GM12878 (cell line): ENCODE data around the gene NKD2. TPM values are rescaled to one million over a fixed set of nuclear protein-coding genes. Genes with fewer than 3 reads are reported as not detected.

Source experiments
- ATAC-seq: fragments of 200-7000 bp; cut with Tn5 transposase; 3 replicates; pipeline ENCODE4 v1.9.1; 2020; ENCODE audit warnings: mild to moderate bottlenecking, moderate library complexity
- BruUV-seq: library from RNA; stranded (reverse); fragments of 400-500 nt; replicated peaks from 2 replicates; lab custom pipeline; 2021; lab: Mats Ljungman, UMichigan
- CTCF ChIA-PET: fragments of 300-600 bp; sonication (Branson Sonifier 250); formaldehyde crosslinking; extraction: SDS; loops from one replicate; lab custom pipeline; 2021; ENCODE audit warnings: inconsistent platforms; lab: Yijun Ruan, JAX
- POLR2A ChIA-PET: fragments of 350-600 bp; formaldehyde crosslinking; extraction: SDS; loops from one replicate; lab custom pipeline; 2021; ENCODE audit warnings: inconsistent platforms; lab: Charles Lee
- RAD21 ChIA-PET: fragments of 300-600 bp; sonication (Branson Sonifier 250); formaldehyde crosslinking; loops from one replicate; lab custom pipeline; 2023; ENCODE audit warnings: antibody characterized with exemption; ENCODE audit not compliant: unreplicated experiment; lab: Charles Lee
- SMC1A ChIA-PET: fragments of 300-600 bp; sonication (Branson Sonifier 250); formaldehyde crosslinking; loops from one replicate; lab custom pipeline; 2023; ENCODE audit not compliant: unreplicated experiment, uncharacterized antibody; lab: Charles Lee
- DNase-seq: peaks from one replicate; pipeline ENCODE4 v3.0.0-alpha.2; 2011; ENCODE audit warnings: low read depth, low spot score
- FAIRE-seq: peaks from 3 replicates; lab custom pipeline; 2011; peaks lifted over from hg19 to GRCh38; lab: Jason Lieb, UNC
- H2AFZ ChIP-seq: 2 replicates; pipeline ENCODE4 v1.6.0; 2011; ENCODE audit warnings: low read depth, low read length, control low read depth; ENCODE audit not compliant: control insufficient read depth
- H3K27ac ChIP-seq: 2 replicates; pipeline ENCODE4 v1.5.1; 2011; ENCODE audit warnings: control low read depth; ENCODE audit not compliant: control insufficient read depth, insufficient read depth
- H3K27me3 ChIP-seq, 2 experiments: replicated peaks in 1 of 2; 2 replicates each; pipeline versions ENCODE4 v1.6.0 to v1.6.1; 2011; ENCODE audit warnings: low read length in 1 of 2; ENCODE audit not compliant: control insufficient read depth in 2 of 2, insufficient read depth in 2 of 2
- H3K36me3 ChIP-seq, 2 experiments: 2 replicates each; pipeline ENCODE4 v1.5.1; 2011; ENCODE audit warnings: low read length in 1 of 2; ENCODE audit not compliant: control insufficient read depth in 2 of 2, insufficient read depth in 2 of 2
- H3K4me1 ChIP-seq: 2 replicates; pipeline ENCODE4 v1.6.1; 2011; ENCODE audit warnings: mild to moderate bottlenecking, low read length, moderate library complexity, mixed read lengths; ENCODE audit not compliant: control insufficient read depth, insufficient read depth
- H3K4me2 ChIP-seq: 2 replicates; pipeline ENCODE4 v1.6.0; 2011; ENCODE audit warnings: control low read depth; ENCODE audit not compliant: control insufficient read depth, insufficient read depth
- H3K4me3 ChIP-seq: fragments of 200-600 bp; sonication (generic); 2 replicates; pipeline ENCODE4 v1.5.1; 2016
- H3K79me2 ChIP-seq: 2 replicates; pipeline ENCODE4 v1.6.0; 2011; ENCODE audit warnings: low read length; ENCODE audit not compliant: control insufficient read depth, insufficient read depth
- H3K9ac ChIP-seq: 2 replicates; pipeline ENCODE4 v1.8.0; 2011; ENCODE audit warnings: low read length, control low read depth, mixed read lengths; ENCODE audit not compliant: control insufficient read depth, insufficient read depth
- H3K9me3 ChIP-seq: replicated peaks from 3 replicates; pipeline ENCODE4 v1.5.1; 2011; ENCODE audit warnings: mild to moderate bottlenecking, low read length; ENCODE audit not compliant: control insufficient read depth, insufficient read depth
- H4K20me1 ChIP-seq: 2 replicates; pipeline ENCODE4 v1.6.0; 2011; ENCODE audit not compliant: control insufficient read depth, insufficient read depth
- CBFB ChIP-seq: IDR thresholded peaks from 2 replicates; pipeline ENCODE4 v1.6.1; 2016; ENCODE audit warnings: antibody characterized with exemption, low read depth
- CBX3 ChIP-seq: fragments of 200-600 bp; sonication (generic); IDR thresholded peaks from 2 replicates; pipeline ENCODE4 v1.6.1; 2016; ENCODE audit warnings: low read depth, borderline replicate concordance
- DPF2 ChIP-seq: fragments of 450-650 bp; IDR thresholded peaks from 2 replicates; pipeline ENCODE4 v1.6.1; 2017; ENCODE audit warnings: mild to moderate bottlenecking
- ESRRA ChIP-seq: IDR thresholded peaks from 2 replicates; pipeline ENCODE4 v1.6.1; 2012; ENCODE audit warnings: mild to moderate bottlenecking, low read length, improper control_type of control experiment
- FOXM1 ChIP-seq: IDR thresholded peaks from 2 replicates; pipeline ENCODE4 v1.6.1; 2012; ENCODE audit warnings: low read depth, mild to moderate bottlenecking, inconsistent platforms, low read length, moderate library complexity
- MAX ChIP-seq: IDR thresholded peaks from 2 replicates; pipeline ENCODE4 v1.6.1; 2012; ENCODE audit warnings: low read depth, low read length, improper control_type of control experiment
- NR2C2 ChIP-seq: IDR thresholded peaks from 2 replicates; pipeline ENCODE4 v1.6.1; 2011; ENCODE audit warnings: borderline replicate concordance, low read depth; ENCODE audit not compliant: control insufficient read depth, insufficient read length
- PAX8 ChIP-seq: fragments of 450-650 bp; IDR thresholded peaks from 2 replicates; pipeline ENCODE4 v1.6.1; 2017; ENCODE audit warnings: mild to moderate bottlenecking, moderate library complexity
- RAD21 ChIP-seq: IDR thresholded peaks from 2 replicates; pipeline ENCODE4 v1.6.1; 2011; ENCODE audit warnings: mild to moderate bottlenecking, low read depth, low read length, moderate library complexity; ENCODE audit not compliant: insufficient read depth
- RBBP5 ChIP-seq: fragments of 200-600 bp; sonication (generic); conservative IDR thresholded peaks from 2 replicates; pipeline ENCODE4 v1.6.1; 2016
- SMARCA5 ChIP-seq: fragments of 450-650 bp; IDR thresholded peaks from 2 replicates; pipeline ENCODE4 v1.6.1; 2017; ENCODE audit warnings: mild to moderate bottlenecking
- SMC3 ChIP-seq: IDR thresholded peaks from 2 replicates; pipeline ENCODE4 v1.6.1; 2011; ENCODE audit warnings: low read length, improper control_type of control experiment, borderline replicate concordance
- STAT1 ChIP-seq: fragments of 450-650 bp; conservative IDR thresholded peaks from 2 replicates; pipeline ENCODE4 v1.6.1; 2014; ENCODE audit warnings: antibody characterized with exemption, mild to moderate bottlenecking
- ZSCAN29 ChIP-seq: fragments of 450-650 bp; IDR thresholded peaks from 2 replicates; pipeline ENCODE4 v1.6.1; 2017; ENCODE audit warnings: mild to moderate bottlenecking, moderate library complexity
- WGBS: methylation state at CpG from one replicate; pipeline ENCODE4 v1.1.6; 2016; ENCODE audit warnings: low lambda C conversion rate; ENCODE audit not compliant: insufficient replicate concordance, insufficient coverage; ENCODE audit errors: missing lambda C conversion rate; 5-methylcytosine and 5-hydroxymethylcytosine counted together
- in situ Hi-C: fragments of 300-500 bp; cut with MboI; formaldehyde crosslinking; loops from 9 replicates; pipeline ENCODE4 v1.14.3; 2018; ENCODE audit warnings: mixed read lengths
- intact Hi-C: fragments of 100-400 bp; cut with micrococcal nuclease; formaldehyde crosslinking; loops from one replicate; pipeline ENCODE4 v1.14.2; 2022; ENCODE audit not compliant: unreplicated experiment
- polyA plus RNA-seq, 11 experiments: library from polyadenylated mRNA; depleted of rRNA in 4 of 11; unstranded in 6 of 11; stranded (reverse) in 5 of 11; fragments of >200 nt; fragmentation: Nextera tagmentation in 4 of 11; fragmentation: Illumina TruSeq in 1 of 11; extraction: Ambion mirVana in 4 of 11; extraction: Trizol in 1 of 11; gene quantifications; 1 replicate in 1 of 11; 2 replicates in 10 of 11; pipeline versions ENCODE4 v1.2.1 to v1.2.3, GENCODE V29; 2011 to 2016; ENCODE audit warnings: inconsistent platforms in 2 of 11, missing spikeins in 2 of 11, low read depth in 1 of 11
- total RNA-seq, 4 experiments: library from RNA; depleted of rRNA in 3 of 4; stranded (reverse); fragments of >200 nt in 3 of 4; fragmentation: Illumina TruSeq in 1 of 4; extraction: Trizol in 1 of 4; gene quantifications; 2 replicates each; pipeline versions ENCODE4 v1.2.1 to v1.2.3, GENCODE V29; 2013 to 2021
- TF ChIP-seq, protein P1 (sequence below), 3 experiments: IDR thresholded peaks in 2 of 3; conservative IDR thresholded peaks in 1 of 3; 2 replicates each; pipeline ENCODE4 v1.5.1; 2011; ENCODE audit warnings: low read depth in 3 of 3, low read length in 3 of 3, mild to moderate bottlenecking in 3 of 3, control low read depth in 2 of 3, moderate library complexity in 2 of 3, inconsistent platforms in 1 of 3, mixed read lengths in 1 of 3; ENCODE audit not compliant: control insufficient read depth in 2 of 3, insufficient read depth in 1 of 3; ENCODE audit errors: extremely low read depth in 1 of 3
- TF ChIP-seq, protein P2 (sequence below): IDR thresholded peaks from 2 replicates; pipeline ENCODE4 v1.6.1; 2011; ENCODE audit warnings: low read depth, low read length, improper control_type of control experiment, borderline replicate concordance
- TF ChIP-seq, protein P3 (sequence below): IDR thresholded peaks from 2 replicates; pipeline ENCODE4 v1.6.1; 2012; ENCODE audit warnings: improper control_type of control experiment, low read depth, low read length; ENCODE audit not compliant: insufficient replicate concordance

NKD2 gene
- total and polyA plus RNA-seq, 10 of the 15 experiments (the other 5 are each of a cell fraction or from before 2014, with no cell fraction given): 0.20 to 0.83 (median 0.26) TPM; not detected in 7

DNA sequence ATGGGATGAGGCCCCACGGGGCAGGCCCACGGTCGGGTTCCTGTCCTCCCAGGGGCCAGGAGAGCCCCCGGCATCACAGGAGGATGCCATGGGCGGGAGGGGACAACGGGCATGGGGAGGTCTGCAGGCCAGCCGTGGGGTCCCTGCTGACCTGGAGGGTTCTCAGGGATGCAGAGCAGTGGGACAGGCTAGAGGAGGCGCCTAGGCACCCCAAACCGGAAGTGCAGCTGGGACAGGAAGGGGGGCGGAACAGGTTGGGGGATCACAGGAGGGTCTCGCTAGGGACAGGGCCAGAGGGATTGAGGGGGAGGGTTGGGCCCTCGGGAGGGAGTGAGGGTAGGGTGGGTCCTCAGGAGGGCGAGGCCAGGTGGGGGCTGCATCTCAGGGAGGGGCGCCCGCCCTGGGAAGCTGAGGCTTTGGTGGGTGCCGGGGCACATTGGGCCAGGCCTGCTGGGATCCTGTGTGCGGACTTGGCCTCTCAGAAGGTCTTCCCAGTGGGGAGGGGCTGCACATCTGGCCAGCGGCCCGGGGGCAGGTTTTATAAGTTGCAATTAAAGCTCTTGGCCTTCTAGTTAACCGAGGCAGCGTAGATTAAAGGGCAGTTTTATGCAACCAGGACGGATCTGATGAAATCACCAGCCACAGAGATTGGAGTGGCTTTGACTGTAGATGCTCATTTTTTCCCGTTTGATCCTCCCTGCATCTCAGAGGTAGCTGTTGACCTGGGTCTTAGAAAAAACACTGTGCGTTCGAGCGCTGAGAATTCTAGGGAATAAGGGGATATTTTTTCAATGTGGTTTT, 20.1 kb downstream of the NKD2 start:
- FAIRE-seq (no peak), ATAC-seq (no peak), DNase-seq (no peak)
- Histone ChIP-seq H4K20me1 (no peaks in the 10 kb centered on the region), H3K4me1 (no peaks in the 10 kb centered on the region), H3K27ac (no peak overlapping the region), H2AFZ (no peak overlapping the region), H3K79me2 (no peaks in the 10 kb centered on the region), H3K4me3 (no peak overlapping the region), H3K4me2 (no peak overlapping the region), H3K36me3 (no peaks in the 10 kb centered on the region), H3K9me3 (no peaks in the 10 kb centered on the region), H3K27me3 (no peaks in the 10 kb centered on the region), H3K9ac (no peak overlapping the region)
- in situ Hi-C loops (no loop called here), intact Hi-C loops (no loop called here)
- 39% methylated on average over 25 of the region's 26 CpGs for WGBS
- POLR2A ChIA-PET: no interaction called here
- SMC1A ChIA-PET: no interaction called here
- RAD21 ChIA-PET: no interaction called here
- BruUV-seq: no TSS peak
- CTCF ChIA-PET: interaction anchor here (1.9 kb wide), 1 partner anchor 112 kb away, joined by 6 read pairs; no protein-coding TSS in a partner anchor
- TF ChIP-seq CBFB: no peak
- no peak for TF ChIP-seq CBX3
- no peak for TF ChIP-seq PAX8
- TF ChIP-seq ZSCAN29: no peak
- TF ChIP-seq, protein P1, sequence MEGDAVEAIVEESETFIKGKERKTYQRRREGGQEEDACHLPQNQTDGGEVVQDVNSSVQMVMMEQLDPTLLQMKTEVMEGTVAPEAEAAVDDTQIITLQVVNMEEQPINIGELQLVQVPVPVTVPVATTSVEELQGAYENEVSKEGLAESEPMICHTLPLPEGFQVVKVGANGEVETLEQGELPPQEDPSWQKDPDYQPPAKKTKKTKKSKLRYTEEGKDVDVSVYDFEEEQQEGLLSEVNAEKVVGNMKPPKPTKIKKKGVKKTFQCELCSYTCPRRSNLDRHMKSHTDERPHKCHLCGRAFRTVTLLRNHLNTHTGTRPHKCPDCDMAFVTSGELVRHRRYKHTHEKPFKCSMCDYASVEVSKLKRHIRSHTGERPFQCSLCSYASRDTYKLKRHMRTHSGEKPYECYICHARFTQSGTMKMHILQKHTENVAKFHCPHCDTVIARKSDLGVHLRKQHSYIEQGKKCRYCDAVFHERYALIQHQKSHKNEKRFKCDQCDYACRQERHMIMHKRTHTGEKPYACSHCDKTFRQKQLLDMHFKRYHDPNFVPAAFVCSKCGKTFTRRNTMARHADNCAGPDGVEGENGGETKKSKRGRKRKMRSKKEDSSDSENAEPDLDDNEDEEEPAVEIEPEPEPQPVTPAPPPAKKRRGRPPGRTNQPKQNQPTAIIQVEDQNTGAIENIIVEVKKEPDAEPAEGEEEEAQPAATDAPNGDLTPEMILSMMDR (IDR thresholded peaks at IDR 0.05 in 2 of 3, conservative IDR thresholded peaks at IDR 0.05 in 1 of 3; ENCODE audit: control insufficient read depth in 2 of 3, extremely low read depth in 1 of 3, insufficient read depth in 1 of 3, low read depth in 3 of 3, low read length in 3 of 3): no peak
- TF ChIP-seq SMARCA5: no peak
- no peak for TF ChIP-seq ESRRA
- TF ChIP-seq, protein P2, sequence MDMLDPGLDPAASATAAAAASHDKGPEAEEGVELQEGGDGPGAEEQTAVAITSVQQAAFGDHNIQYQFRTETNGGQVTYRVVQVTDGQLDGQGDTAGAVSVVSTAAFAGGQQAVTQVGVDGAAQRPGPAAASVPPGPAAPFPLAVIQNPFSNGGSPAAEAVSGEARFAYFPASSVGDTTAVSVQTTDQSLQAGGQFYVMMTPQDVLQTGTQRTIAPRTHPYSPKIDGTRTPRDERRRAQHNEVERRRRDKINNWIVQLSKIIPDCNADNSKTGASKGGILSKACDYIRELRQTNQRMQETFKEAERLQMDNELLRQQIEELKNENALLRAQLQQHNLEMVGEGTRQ: no peak
- TF ChIP-seq FOXM1: no peak
- TF ChIP-seq RBBP5: no peak
- TF ChIP-seq NR2C2: no peak
- no peak for TF ChIP-seq MAX
- no peak for TF ChIP-seq STAT1
- no peak for TF ChIP-seq DPF2
- TF ChIP-seq, protein P3, sequence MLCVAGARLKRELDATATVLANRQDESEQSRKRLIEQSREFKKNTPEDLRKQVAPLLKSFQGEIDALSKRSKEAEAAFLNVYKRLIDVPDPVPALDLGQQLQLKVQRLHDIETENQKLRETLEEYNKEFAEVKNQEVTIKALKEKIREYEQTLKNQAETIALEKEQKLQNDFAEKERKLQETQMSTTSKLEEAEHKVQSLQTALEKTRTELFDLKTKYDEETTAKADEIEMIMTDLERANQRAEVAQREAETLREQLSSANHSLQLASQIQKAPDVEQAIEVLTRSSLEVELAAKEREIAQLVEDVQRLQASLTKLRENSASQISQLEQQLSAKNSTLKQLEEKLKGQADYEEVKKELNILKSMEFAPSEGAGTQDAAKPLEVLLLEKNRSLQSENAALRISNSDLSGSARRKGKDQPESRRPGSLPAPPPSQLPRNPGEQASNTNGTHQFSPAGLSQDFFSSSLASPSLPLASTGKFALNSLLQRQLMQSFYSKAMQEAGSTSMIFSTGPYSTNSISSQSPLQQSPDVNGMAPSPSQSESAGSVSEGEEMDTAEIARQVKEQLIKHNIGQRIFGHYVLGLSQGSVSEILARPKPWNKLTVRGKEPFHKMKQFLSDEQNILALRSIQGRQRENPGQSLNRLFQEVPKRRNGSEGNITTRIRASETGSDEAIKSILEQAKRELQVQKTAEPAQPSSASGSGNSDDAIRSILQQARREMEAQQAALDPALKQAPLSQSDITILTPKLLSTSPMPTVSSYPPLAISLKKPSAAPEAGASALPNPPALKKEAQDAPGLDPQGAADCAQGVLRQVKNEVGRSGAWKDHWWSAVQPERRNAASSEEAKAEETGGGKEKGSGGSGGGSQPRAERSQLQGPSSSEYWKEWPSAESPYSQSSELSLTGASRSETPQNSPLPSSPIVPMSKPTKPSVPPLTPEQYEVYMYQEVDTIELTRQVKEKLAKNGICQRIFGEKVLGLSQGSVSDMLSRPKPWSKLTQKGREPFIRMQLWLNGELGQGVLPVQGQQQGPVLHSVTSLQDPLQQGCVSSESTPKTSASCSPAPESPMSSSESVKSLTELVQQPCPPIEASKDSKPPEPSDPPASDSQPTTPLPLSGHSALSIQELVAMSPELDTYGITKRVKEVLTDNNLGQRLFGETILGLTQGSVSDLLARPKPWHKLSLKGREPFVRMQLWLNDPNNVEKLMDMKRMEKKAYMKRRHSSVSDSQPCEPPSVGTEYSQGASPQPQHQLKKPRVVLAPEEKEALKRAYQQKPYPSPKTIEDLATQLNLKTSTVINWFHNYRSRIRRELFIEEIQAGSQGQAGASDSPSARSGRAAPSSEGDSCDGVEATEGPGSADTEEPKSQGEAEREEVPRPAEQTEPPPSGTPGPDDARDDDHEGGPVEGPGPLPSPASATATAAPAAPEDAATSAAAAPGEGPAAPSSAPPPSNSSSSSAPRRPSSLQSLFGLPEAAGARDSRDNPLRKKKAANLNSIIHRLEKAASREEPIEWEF: no peak
- TF ChIP-seq SMC3: no peak
- no peak for TF ChIP-seq RAD21
